Measurements from ENCODE around the gene DHPS. TPM values are rescaled to one million over a fixed set of nuclear protein-coding genes. Genes with fewer than 3 reads are reported as not detected.

DHPS gene
- polyA plus RNA-seq, 1 experiment: 59.1 TPM

DNA sequence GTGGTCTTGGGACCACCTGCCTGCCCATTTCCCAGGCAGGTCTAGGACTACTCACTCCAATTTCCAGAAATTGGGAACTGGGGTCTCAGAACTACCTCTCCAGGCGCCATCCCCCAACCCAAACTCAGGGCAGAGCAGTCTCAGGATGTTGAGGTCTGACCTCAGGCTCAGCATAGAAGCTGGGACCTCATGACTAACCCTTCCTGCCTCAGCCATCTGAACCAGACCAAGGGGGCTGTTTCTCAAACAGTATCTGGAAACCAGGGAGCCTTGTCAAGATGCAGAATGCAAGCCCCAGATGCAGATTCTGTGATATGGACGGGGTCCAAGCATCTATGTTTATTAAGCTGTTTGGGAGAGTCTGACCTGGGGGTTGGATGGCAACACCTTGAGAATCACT is 13.4 kb upstream of the DHPS start:
- TF ChIP-seq, protein P1, sequence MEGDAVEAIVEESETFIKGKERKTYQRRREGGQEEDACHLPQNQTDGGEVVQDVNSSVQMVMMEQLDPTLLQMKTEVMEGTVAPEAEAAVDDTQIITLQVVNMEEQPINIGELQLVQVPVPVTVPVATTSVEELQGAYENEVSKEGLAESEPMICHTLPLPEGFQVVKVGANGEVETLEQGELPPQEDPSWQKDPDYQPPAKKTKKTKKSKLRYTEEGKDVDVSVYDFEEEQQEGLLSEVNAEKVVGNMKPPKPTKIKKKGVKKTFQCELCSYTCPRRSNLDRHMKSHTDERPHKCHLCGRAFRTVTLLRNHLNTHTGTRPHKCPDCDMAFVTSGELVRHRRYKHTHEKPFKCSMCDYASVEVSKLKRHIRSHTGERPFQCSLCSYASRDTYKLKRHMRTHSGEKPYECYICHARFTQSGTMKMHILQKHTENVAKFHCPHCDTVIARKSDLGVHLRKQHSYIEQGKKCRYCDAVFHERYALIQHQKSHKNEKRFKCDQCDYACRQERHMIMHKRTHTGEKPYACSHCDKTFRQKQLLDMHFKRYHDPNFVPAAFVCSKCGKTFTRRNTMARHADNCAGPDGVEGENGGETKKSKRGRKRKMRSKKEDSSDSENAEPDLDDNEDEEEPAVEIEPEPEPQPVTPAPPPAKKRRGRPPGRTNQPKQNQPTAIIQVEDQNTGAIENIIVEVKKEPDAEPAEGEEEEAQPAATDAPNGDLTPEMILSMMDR (IDR thresholded peaks at IDR 0.05; ENCODE audit: low read depth, low read length): no peak
- DNase-seq (ENCODE audit: low read depth, low spot score): no peak
- ChIA-PET POLR2A (no interaction called here), CTCF (interaction anchor here (0.9 kb wide), 1 partner anchor 153 kb away, joined by 3 read pairs; no protein-coding TSS in a partner anchor)
- H3K9me3 ChIP-seq (ENCODE audit: control insufficient read depth, insufficient read depth, low read length): no peaks in the 10 kb centered on the region
- H3K27ac ChIP-seq (ENCODE audit: low read depth, low read length): no peak overlapping the region
- no peak overlapping the region; the same call in 1 of the 2 replicates for H3K4me3 ChIP-seq (ENCODE audit: low read depth, low read length)
- no peaks in the 10 kb centered on the region for H3K27me3 ChIP-seq (ENCODE audit: control insufficient read depth, insufficient read depth, low read length)

DNA sequence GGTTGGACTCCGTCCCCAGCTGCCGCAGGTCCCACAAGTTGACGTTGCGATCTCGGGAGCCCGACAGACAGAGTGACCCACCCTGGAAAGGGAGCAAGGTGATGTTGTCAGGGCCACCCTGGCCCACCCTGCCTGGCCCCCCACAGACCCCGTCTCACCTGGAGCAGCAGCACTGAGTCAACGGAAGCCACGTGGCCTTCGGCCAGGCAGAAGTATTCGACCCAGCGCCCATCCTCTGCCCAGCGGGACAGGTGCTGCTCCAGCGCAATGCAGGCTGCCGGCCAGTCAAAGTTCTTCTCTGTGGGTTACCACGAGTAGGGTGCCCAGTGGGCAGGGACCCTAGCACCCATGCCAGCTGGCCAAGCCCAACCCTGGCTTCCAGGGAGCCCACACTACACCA is 13.0 kb upstream of the DHPS start:
- POLR2A ChIA-PET: no interaction called here
- no peak for DNase-seq (ENCODE audit: low read depth, low spot score)
- H3K9me3 ChIP-seq (ENCODE audit: control insufficient read depth, insufficient read depth, low read length): no peaks in the 10 kb centered on the region
- no peaks in the 10 kb centered on the region for H3K27me3 ChIP-seq (ENCODE audit: control insufficient read depth, insufficient read depth, low read length)
- H3K4me3 ChIP-seq (ENCODE audit: low read depth, low read length): no peak overlapping the region
- no peak overlapping the region for H3K27ac ChIP-seq (ENCODE audit: low read depth, low read length)
- TF ChIP-seq, protein P1 (IDR thresholded peaks at IDR 0.05; ENCODE audit: low read depth, low read length): no peak
- CTCF ChIA-PET: no interaction called here

DNA sequence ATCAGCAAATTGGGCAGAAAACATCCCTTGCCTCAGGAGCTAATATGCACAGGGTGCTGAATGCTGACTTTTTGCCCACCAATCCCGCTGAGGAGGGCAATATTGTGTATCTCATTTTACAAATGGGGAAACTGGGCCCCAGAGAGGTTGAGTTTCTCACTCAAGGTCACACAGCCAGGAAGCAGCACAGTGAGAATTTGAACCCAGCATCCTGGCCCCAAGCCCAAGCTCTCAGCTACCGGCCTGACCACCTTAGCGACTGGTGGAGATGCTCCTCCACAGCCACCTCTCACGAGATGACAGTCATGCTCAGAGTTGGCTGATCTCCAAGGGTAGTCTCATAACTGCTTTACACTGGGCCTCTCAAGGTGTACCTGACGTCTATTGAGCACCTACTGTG is 11.3 kb upstream of the DHPS start:
- POLR2A ChIA-PET: no interaction called here
- CTCF ChIA-PET: interaction anchor here (0.7 to 1.0 kb wide), 2 partner anchors 21 to 129 kb away, joined by 3 read pairs; no protein-coding TSS in a partner anchor
- DNase-seq (ENCODE audit: low read depth, low spot score): no peak
- Histone ChIP-seq H3K27ac (ENCODE audit: low read depth, low read length) (no peak overlapping the region), H3K4me3 (ENCODE audit: low read depth, low read length) (no peak overlapping the region), H3K27me3 (ENCODE audit: control insufficient read depth, insufficient read depth, low read length) (no peaks in the 10 kb centered on the region), H3K9me3 (ENCODE audit: control insufficient read depth, insufficient read depth, low read length) (no peaks in the 10 kb centered on the region)
- TF ChIP-seq, protein P1 (IDR thresholded peaks at IDR 0.05; ENCODE audit: low read depth, low read length): no peak

DNA sequence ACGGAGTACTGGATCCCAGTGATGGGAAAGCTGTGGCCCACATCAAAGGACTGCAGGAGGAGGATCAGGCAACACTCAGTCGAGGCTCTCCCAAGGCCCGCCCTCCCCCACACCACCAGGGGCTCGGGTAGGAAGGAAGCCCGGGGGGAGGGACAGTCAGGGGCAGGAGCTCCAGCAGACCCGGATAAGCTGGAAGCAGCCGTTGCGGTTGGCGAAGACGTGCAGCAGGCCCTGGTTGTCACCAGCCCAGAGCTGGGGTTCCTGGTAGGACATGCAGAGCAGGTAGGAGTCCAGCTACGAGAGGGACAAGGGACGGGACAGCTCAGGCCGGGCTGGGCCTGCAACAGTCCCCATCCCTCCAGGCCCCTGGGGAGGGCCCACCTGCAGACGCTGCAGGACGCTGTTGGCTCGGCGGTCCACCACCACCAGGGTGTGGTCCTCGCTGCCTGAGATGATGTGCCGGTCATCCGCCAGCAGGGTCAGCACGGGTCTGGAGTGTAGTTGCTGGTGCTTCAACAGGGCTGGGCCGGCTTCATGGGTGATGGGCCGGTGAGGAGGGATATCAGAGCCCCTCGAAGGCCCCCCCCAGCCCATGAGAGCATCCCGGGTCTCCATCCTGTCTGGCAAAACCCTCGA is 8.0 kb upstream of the DHPS start:
- DNase-seq (ENCODE audit: low read depth, low spot score): no peak
- CTCF ChIA-PET: no interaction called here
- no peaks in the 10 kb centered on the region for H3K27me3 ChIP-seq (ENCODE audit: control insufficient read depth, insufficient read depth, low read length)
- no peaks in the 10 kb centered on the region for H3K9me3 ChIP-seq (ENCODE audit: control insufficient read depth, insufficient read depth, low read length)
- TF ChIP-seq, protein P1 (IDR thresholded peaks at IDR 0.05; ENCODE audit: low read depth, low read length): no peak
- H3K4me3 ChIP-seq (ENCODE audit: low read depth, low read length): no peak overlapping the region
- H3K27ac ChIP-seq (ENCODE audit: low read depth, low read length): no peak overlapping the region
- POLR2A ChIA-PET: no interaction called here

DNA sequence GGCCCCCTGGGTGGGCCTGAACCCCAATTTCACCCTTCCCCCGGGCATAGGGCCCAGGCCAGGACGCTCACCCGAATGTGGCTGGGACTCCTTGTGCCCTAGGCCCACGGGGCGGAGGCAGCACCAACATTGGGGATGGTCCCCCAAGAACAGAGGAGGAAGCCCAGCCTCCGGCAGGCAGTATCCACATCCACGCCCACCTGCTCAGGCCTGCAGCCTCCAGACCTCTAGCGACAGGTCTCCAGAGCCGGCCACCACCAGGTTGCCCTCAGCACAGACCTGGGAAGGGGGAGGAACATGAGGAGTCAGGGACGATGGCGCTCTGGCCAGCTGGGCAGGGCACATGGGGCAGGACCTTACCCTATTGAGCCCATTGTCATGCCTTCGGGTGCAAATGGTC is 7.3 kb upstream of the DHPS start:
- ChIA-PET CTCF (no interaction called here), POLR2A (no interaction called here)
- TF ChIP-seq, protein P1 (IDR thresholded peaks at IDR 0.05; ENCODE audit: low read depth, low read length): no peak
- no peaks in the 10 kb centered on the region for H3K9me3 ChIP-seq (ENCODE audit: control insufficient read depth, insufficient read depth, low read length)
- no peak overlapping the region for H3K27ac ChIP-seq (ENCODE audit: low read depth, low read length)
- no peaks in the 10 kb centered on the region for H3K27me3 ChIP-seq (ENCODE audit: control insufficient read depth, insufficient read depth, low read length)
- no peak for DNase-seq (ENCODE audit: low read depth, low spot score)
- no peak overlapping the region for H3K4me3 ChIP-seq (ENCODE audit: low read depth, low read length)
